HG03354 (cell line): Measurements from ENCODE around the gene PPP2R3C.
A peak's percentile ranks its signal among the peaks of the same experiment; 100 is the strongest.
"Not testable (repeated sequence)": the region's sequence is repeated elsewhere in the genome, so short reads cannot be mapped to it uniquely, and the experiment has no call there.

Source experiments
- ATAC-seq: cut with Tn5 transposase; IDR thresholded peaks from one replicate; pipeline ENCODE4 v1.9.1; 2021; ENCODE audit warnings: mild to moderate bottlenecking; ENCODE audit not compliant: unreplicated experiment, poor library complexity, severe bottlenecking

Gene PPP2R3C

GRCh38 chr14:35121887-35122695 is at the start of gene PPP2R3C, which contains the start of gene PRORP:
PPP2R3C (minus strand) TSS chr14:35121990; CDS start chr14:35121959, 31 bp downstream.
PRORP (plus strand) TSS chr14:35122552; CDS start chr14:35123246, 694 bp downstream.
- peak; percentile 83 for ATAC-seq

GRCh38 chr14:35167496-35167895 is 45.7 kb upstream of the PPP2R3C start:
- ATAC-seq, result no peak

GRCh38 chr14:35164849-35165248 is 43.1 kb upstream of the PPP2R3C start:
- ATAC-seq, result no peak

GRCh38 chr14:35163384-35163783 is 41.6 kb upstream of the PPP2R3C start:
- no peak for ATAC-seq

GRCh38 chr14:35161231-35161630 is 39.4 kb upstream of the PPP2R3C start:
- no peak for ATAC-seq

- no peak for ATAC-seq
These were observed 38.1 kb upstream of the PPP2R3C start for GRCh38 chr14:35159742-35160409.

GRCh38 chr14:35158951-35159653 is 37.3 kb upstream of the PPP2R3C start:
- ATAC-seq, result no peak

GRCh38 chr14:35158491-35158890 is 36.7 kb upstream of the PPP2R3C start:
- no peak for ATAC-seq

GRCh38 chr14:35155962-35156361 is 34.2 kb upstream of the PPP2R3C start:
- ATAC-seq, result peak; percentile 50

- ATAC-seq, result no peak
These were observed 32.2 kb upstream of the PPP2R3C start for GRCh38 chr14:35154016-35154415.

- ATAC-seq, result not testable (repeated sequence)
These were observed 30.7 kb upstream of the PPP2R3C start for GRCh38 chr14:35152531-35152930.

GRCh38 chr14:35149239-35149638 is 27.4 kb upstream of the PPP2R3C start:
- no peak for ATAC-seq

GRCh38 chr14:35147711-35148110 is 25.9 kb upstream of the PPP2R3C start:
- ATAC-seq, result no peak

- ATAC-seq, result no peak
These were observed 25.4 kb upstream of the PPP2R3C start for GRCh38 chr14:35147186-35147585.

- no peak for ATAC-seq
These were observed 24.9 kb upstream of the PPP2R3C start for GRCh38 chr14:35146711-35147149.

GRCh38 chr14:35144029-35144428 is 22.2 kb upstream of the PPP2R3C start:
- ATAC-seq, result no peak

- ATAC-seq, result no peak
These were observed 19.2 kb upstream of the PPP2R3C start for GRCh38 chr14:35140718-35141581.

- ATAC-seq, result no peak
These were observed 16.8 kb upstream of the PPP2R3C start for GRCh38 chr14:35138585-35138984.

GRCh38 chr14:35134329-35135123 is 12.7 kb upstream of the PPP2R3C start:
- no peak for ATAC-seq
